HepG2 (cell line): ENCODE results near the gene LCTL. TPM values are rescaled to one million over a fixed set of nuclear protein-coding genes. Genes with fewer than 3 reads are reported as not detected.

Experiments used
- CBX2 ChIP-seq, 2 experiments: fragments of 200-600 bp in 1 of 2; sonication (generic); formaldehyde crosslinking in 1 of 2; IDR thresholded peaks; 2 replicates each; pipeline versions ENCODE4 v1.7.0 to v1.8.1; 2018 to 2022; ENCODE audit warnings: low read depth in 2 of 2, low read length in 1 of 2, mild to moderate bottlenecking in 1 of 2, missing genetic modification reagents in 1 of 2
- CERS6 ChIP-seq: sonication (generic); formaldehyde crosslinking; IDR thresholded peaks from 2 replicates; pipeline ENCODE4 v1.5.0; 2020; ENCODE audit warnings: missing genetic modification reagents
- EEA1 ChIP-seq: sonication (generic); formaldehyde crosslinking; IDR thresholded peaks from 2 replicates; pipeline ENCODE4 v1.5.1; 2020; ENCODE audit warnings: mild to moderate bottlenecking, missing genetic modification reagents, borderline replicate concordance
- FOXP1 ChIP-seq, 2 experiments: fragments of 450-650 bp in 1 of 2; IDR thresholded peaks; 2 replicates each; pipeline ENCODE4 v1.6.1; 2017 to 2018; ENCODE audit warnings: antibody characterized with exemption in 1 of 2
- GABPA ChIP-seq, 2 experiments: IDR thresholded peaks; 2 replicates each; pipeline ENCODE4 v1.6.1; 2011 to 2016; ENCODE audit warnings: low read depth in 2 of 2, low read length in 1 of 2, missing biosample characterization in 1 of 2, missing genetic modification characterization in 1 of 2
- POLR2AphosphoS5 ChIP-seq: IDR thresholded peaks from 2 replicates; pipeline ENCODE4 v1.6.1; 2012; ENCODE audit warnings: low read depth, low read length
- PTBP1 ChIP-seq: fragments of 200-400 bp; formaldehyde crosslinking; IDR thresholded peaks from 2 replicates; pipeline ENCODE4 v1.6.1; 2018; ENCODE audit warnings: low read length, low read depth; ENCODE audit not compliant: poor library complexity, severe bottlenecking
- RORA ChIP-seq: sonication (generic); formaldehyde crosslinking; IDR thresholded peaks from 2 replicates; pipeline ENCODE4 v1.5.0; 2020; ENCODE audit warnings: mild to moderate bottlenecking, missing genetic modification reagents, moderate library complexity
- SALL1 ChIP-seq: sonication (generic); formaldehyde crosslinking; IDR thresholded peaks from 2 replicates; pipeline ENCODE4 v1.8.0; 2022; ENCODE audit warnings: mild to moderate bottlenecking, missing genetic modification reagents
- ZNF138 ChIP-seq: sonication (generic); formaldehyde crosslinking; IDR thresholded peaks from 2 replicates; pipeline ENCODE4 v1.5.0; 2020; ENCODE audit warnings: mild to moderate bottlenecking, low read depth, missing genetic modification reagents
- ZNF143 ChIP-seq: sonication (generic); formaldehyde crosslinking; IDR thresholded peaks from 2 replicates; pipeline ENCODE4 v1.4.0; 2020; ENCODE audit warnings: missing genetic modification reagents
- ZNF225 ChIP-seq: sonication (generic); formaldehyde crosslinking; IDR thresholded peaks from 2 replicates; pipeline ENCODE4 v1.4.0; 2020; ENCODE audit warnings: mild to moderate bottlenecking, missing genetic modification reagents
- ZNF235 ChIP-seq: sonication (generic); formaldehyde crosslinking; IDR thresholded peaks from 2 replicates; pipeline ENCODE4 v1.8.1; 2023; ENCODE audit warnings: mild to moderate bottlenecking, missing genetic modification reagents, borderline replicate concordance
- ZNF256 ChIP-seq: sonication (generic); formaldehyde crosslinking; conservative IDR thresholded peaks from 2 replicates; pipeline ENCODE4 v1.4.0; 2020; ENCODE audit warnings: missing genetic modification reagents
- ZNF510 ChIP-seq: sonication (generic); formaldehyde crosslinking; IDR thresholded peaks from 2 replicates; pipeline ENCODE4 v1.4.0; 2020; ENCODE audit warnings: low read depth, mild to moderate bottlenecking, missing genetic modification reagents
- ZNF570 ChIP-seq: sonication (generic); formaldehyde crosslinking; IDR thresholded peaks from 2 replicates; pipeline ENCODE4 v1.4.0; 2020; ENCODE audit warnings: mild to moderate bottlenecking, missing genetic modification reagents, borderline replicate concordance
- ZNF652 ChIP-seq: IDR thresholded peaks from 2 replicates; pipeline ENCODE4 v1.6.1; 2016; ENCODE audit warnings: low read depth, borderline replicate concordance
- ZNF660 ChIP-seq: sonication (generic); formaldehyde crosslinking; IDR thresholded peaks from 2 replicates; pipeline ENCODE4 v1.5.1; 2020; ENCODE audit warnings: mild to moderate bottlenecking, low read depth, missing genetic modification reagents, borderline replicate concordance
- ZNF772 ChIP-seq: sonication (generic); formaldehyde crosslinking; IDR thresholded peaks from 2 replicates; pipeline ENCODE4 v1.5.0; 2020; ENCODE audit warnings: mild to moderate bottlenecking, missing genetic modification reagents
- ZZZ3 ChIP-seq: sonication (generic); formaldehyde crosslinking; IDR thresholded peaks from 2 replicates; pipeline ENCODE4 v1.4.0; 2020; ENCODE audit warnings: missing genetic modification reagents, mild to moderate bottlenecking, borderline replicate concordance
- polyA plus RNA-seq, 8 experiments: library from polyadenylated mRNA; depleted of rRNA in 3 of 8; stranded (reverse) in 7 of 8; unstranded in 1 of 8; fragments of >200 nt; fragmentation: Illumina TruSeq in 4 of 8; extraction: Trizol in 4 of 8; gene quantifications; 2 replicates each; pipeline versions ENCODE4 v1.2.1 to v1.2.3, GENCODE V29; 2011 to 2016; ENCODE audit warnings: low read depth in 4 of 8, missing spikeins in 1 of 8, mixed read lengths in 1 of 8; ENCODE audit not compliant: insufficient read depth in 1 of 8
- total RNA-seq, 5 experiments: library from RNA; depleted of rRNA; stranded (reverse); fragments of >200 nt; fragmentation: Illumina TruSeq; extraction: Trizol; gene quantifications; 2 replicates each; pipeline ENCODE4 v1.2.3, GENCODE V29; 2016; ENCODE audit warnings: low read depth in 1 of 5
- TF ChIP-seq, protein P1 (sequence below): sonication (generic); formaldehyde crosslinking; IDR thresholded peaks from 2 replicates; pipeline ENCODE4 v1.4.0; 2020; ENCODE audit warnings: missing genetic modification reagents, borderline replicate concordance
- TF ChIP-seq, protein P2 (sequence below): sonication (generic); formaldehyde crosslinking; IDR thresholded peaks from 2 replicates; pipeline ENCODE4 v1.4.0; 2020; ENCODE audit warnings: low read depth, missing genetic modification reagents

LCTL gene
- total and polyA plus RNA-seq, 2 of the 13 experiments (the other 11 are each of a cell fraction or from before 2014, with no cell fraction given), result 0.96 to 1.4 TPM

DNA sequence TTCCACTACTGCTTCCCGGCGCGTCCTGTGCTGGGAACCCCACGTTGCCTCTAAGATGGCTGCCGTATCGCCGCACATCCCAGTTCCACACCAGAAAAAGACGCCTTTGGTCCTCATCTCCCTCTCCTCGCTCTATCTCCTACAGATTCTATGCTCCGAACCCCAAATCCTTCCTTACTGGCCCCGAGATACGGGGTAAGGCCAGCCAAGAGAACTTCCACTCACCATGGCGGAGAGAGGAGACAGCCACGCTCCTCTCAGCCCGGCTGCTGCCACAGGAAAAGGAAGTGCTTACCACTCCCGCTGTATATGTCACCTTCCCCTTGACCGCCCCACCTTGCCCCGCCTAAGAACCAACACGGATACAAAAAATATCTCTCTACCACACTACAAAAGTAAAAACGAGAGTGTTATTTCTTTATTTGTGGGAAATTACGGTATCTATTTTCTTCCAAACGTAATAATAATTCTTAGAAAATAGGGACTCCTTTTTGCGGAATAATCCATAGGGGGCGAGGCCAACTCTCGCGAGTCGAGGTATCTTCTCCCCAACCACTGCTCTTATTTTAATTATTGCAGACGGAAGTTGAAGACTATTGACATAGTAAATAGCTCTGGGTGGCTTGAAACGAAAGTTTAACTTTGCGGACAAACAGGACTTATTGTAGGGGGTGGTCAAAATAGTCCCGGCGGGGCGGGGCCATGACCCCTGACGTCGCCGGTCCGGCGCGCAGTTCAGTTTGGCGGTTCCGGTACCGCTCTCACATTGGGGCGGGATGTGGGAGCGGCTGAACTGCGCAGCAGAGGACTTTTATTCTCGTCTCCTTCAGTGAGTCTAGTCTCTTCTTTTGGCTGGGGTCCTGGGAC is 61.0 kb downstream of the LCTL start, which contains the start of the genes RPL4 and ZWILCH (continued):
- TF ChIP-seq, protein P1, sequence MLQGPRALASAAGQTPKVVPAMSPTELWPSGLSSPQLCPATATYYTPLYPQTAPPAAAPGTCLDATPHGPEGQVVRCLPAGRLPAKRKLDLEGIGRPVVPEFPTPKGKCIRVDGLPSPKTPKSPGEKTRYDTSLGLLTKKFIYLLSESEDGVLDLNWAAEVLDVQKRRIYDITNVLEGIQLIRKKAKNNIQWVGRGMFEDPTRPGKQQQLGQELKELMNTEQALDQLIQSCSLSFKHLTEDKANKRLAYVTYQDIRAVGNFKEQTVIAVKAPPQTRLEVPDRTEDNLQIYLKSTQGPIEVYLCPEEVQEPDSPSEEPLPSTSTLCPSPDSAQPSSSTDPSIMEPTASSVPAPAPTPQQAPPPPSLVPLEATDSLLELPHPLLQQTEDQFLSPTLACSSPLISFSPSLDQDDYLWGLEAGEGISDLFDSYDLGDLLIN (CRISPR knock-in tag), result no peak
- no peak for TF ChIP-seq ZNF652
- no peak for TF ChIP-seq EEA1
- TF ChIP-seq ZNF235 (CRISPR knock-in tag), result no peak
- peak; percentile 82 for TF ChIP-seq GABPA (IDR thresholded peaks at IDR 0.05; ENCODE audit: low read depth, low read length)
- peak; percentile 98 for TF ChIP-seq GABPA (CRISPR knock-in tag; IDR thresholded peaks at IDR 0.05; ENCODE audit: low read depth)
- TF ChIP-seq ZNF143 (CRISPR knock-in tag), result no peak
- TF ChIP-seq ZNF772 (CRISPR knock-in tag), result no peak
- TF ChIP-seq FOXP1 (IDR thresholded peaks at IDR 0.05), result no peak
- TF ChIP-seq FOXP1 (CRISPR knock-in tag; IDR thresholded peaks at IDR 0.05), result peak; percentile 60
- no peak for TF ChIP-seq ZNF570 (CRISPR knock-in tag)
- no peak for TF ChIP-seq ZNF510 (CRISPR knock-in tag)
- peak; percentile 97 for TF ChIP-seq POLR2AphosphoS5
- TF ChIP-seq RORA (CRISPR knock-in tag), result no peak
- TF ChIP-seq ZZZ3 (CRISPR knock-in tag), result no peak; the same call in 1 of the 2 replicates
- TF ChIP-seq ZNF256 (CRISPR knock-in tag), result no peak
- TF ChIP-seq ZNF225 (CRISPR knock-in tag), result no peak
- no peak for TF ChIP-seq ZNF660 (CRISPR knock-in tag)
- TF ChIP-seq CERS6 (CRISPR knock-in tag), result no peak
- TF ChIP-seq, protein P2, sequence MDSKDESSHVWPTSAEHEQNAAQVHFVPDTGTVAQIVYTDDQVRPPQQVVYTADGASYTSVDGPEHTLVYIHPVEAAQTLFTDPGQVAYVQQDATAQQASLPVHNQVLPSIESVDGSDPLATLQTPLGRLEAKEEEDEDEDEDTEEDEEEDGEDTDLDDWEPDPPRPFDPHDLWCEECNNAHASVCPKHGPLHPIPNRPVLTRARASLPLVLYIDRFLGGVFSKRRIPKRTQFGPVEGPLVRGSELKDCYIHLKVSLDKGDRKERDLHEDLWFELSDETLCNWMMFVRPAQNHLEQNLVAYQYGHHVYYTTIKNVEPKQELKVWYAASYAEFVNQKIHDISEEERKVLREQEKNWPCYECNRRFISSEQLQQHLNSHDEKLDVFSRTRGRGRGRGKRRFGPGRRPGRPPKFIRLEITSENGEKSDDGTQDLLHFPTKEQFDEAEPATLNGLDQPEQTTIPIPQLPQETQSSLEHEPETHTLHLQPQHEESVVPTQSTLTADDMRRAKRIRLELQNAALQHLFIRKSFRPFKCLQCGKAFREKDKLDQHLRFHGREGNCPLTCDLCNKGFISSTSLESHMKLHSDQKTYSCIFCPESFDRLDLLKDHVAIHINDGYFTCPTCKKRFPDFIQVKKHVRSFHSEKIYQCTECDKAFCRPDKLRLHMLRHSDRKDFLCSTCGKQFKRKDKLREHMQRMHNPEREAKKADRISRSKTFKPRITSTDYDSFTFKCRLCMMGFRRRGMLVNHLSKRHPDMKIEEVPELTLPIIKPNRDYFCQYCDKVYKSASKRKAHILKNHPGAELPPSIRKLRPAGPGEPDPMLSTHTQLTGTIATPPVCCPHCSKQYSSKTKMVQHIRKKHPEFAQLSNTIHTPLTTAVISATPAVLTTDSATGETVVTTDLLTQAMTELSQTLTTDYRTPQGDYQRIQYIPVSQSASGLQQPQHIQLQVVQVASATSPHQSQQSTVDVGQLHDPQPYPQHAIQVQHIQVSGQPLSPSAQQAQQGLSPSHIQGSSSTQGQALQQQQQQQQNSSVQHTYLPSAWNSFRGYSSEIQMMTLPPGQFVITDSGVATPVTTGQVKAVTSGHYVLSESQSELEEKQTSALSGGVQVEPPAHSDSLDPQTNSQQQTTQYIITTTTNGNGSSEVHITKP (CRISPR knock-in tag), result no peak
- TF ChIP-seq ZNF138, result no peak
- no peak for TF ChIP-seq PTBP1
- TF ChIP-seq SALL1, result peak; percentile 59
- TF ChIP-seq CBX2 (IDR thresholded peaks at IDR 0.05; ENCODE audit: low read depth, low read length), result no peak
- TF ChIP-seq CBX2 (CRISPR knock-in tag; IDR thresholded peaks at IDR 0.05; ENCODE audit: low read depth), result no peak
